Spleen (tissue), 7 donors: Measurements from ENCODE around the gene SMPDL3B.

Source experiments
- CTCF ChIP-seq, 11 experiments: fragments of 200-600 bp in 7 of 11; fragments of 450-650 bp in 4 of 11; sonication (generic) in 4 of 11; IDR thresholded peaks in 8 of 11; conservative IDR thresholded peaks in 3 of 11; 1 replicate in 7 of 11; 2 replicates in 4 of 11; pipeline versions ENCODE4 v1.4.0 to v1.8.0; 2016 to 2021; ENCODE audit warnings: antibody characterized with exemption in 11 of 11, inconsistent platforms in 4 of 11, mild to moderate bottlenecking in 1 of 11
- POLR2A ChIP-seq, 3 donors: fragments of 450-650 bp; IDR thresholded peaks; one replicate each; pipeline ENCODE4 v1.5.1; 2017; ENCODE audit warnings: antibody characterized with exemption in 3 of 3, mild to moderate bottlenecking in 1 of 3
- POLR2AphosphoS5 ChIP-seq, 3 donors: sonication (generic); formaldehyde crosslinking; IDR thresholded peaks; one replicate each; pipeline ENCODE4 v1.5.1; 2017; ENCODE audit warnings: antibody characterized with exemption in 3 of 3
- donor health status: DM: no; HTN: no; CAD: no; lungs with moderate emphysema.
- donor health status: DM: no; HTN: no; CAD: no.
- donor health status: DM: no; HTN: no; CAD: no.

DNA sequence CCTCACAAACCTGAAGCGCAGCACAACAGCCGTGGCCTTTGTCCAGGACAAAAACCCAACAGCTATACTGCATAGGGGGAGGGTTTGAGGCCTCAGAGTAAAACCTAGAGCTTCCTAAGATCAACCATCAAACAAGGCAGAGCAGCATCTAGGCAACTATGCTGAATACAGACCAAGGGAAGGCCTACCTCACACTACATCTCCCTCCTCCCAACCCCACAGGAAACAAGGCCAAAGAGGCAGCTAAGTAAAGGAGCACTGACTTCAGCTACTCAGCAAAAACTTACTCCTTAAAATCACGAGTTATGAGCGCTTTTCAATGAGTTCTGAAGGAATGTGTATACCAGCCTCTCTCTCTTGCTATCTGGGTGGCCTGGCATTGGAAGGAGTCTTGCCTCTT lies 37.3 kb downstream of the SMPDL3B start:
- TF ChIP-seq CTCF (IDR thresholded peaks at IDR 0.05 in 8 of 11, conservative IDR thresholded peaks at IDR 0.05 in 3 of 11), result no peak
- no peak for TF ChIP-seq POLR2AphosphoS5 (IDR thresholded peaks at IDR 0.05)
- no peak for TF ChIP-seq POLR2A (IDR thresholded peaks at IDR 0.05)
